CD4-positive, alpha-beta T cell treated with Interleukin-17A for 4 hours (primary cell): ENCODE measurements around the gene FAM193A.
"Not testable (repeated sequence)": the region's sequence is repeated elsewhere in the genome, so short reads cannot be mapped to it uniquely, and the experiment has no call there.

Source experiments
- DNase-seq: peaks from one replicate; pipeline ENCODE4 v3.0.0-alpha.2; 2020; ENCODE audit warnings: mixed read lengths

FAM193A gene

DNA sequence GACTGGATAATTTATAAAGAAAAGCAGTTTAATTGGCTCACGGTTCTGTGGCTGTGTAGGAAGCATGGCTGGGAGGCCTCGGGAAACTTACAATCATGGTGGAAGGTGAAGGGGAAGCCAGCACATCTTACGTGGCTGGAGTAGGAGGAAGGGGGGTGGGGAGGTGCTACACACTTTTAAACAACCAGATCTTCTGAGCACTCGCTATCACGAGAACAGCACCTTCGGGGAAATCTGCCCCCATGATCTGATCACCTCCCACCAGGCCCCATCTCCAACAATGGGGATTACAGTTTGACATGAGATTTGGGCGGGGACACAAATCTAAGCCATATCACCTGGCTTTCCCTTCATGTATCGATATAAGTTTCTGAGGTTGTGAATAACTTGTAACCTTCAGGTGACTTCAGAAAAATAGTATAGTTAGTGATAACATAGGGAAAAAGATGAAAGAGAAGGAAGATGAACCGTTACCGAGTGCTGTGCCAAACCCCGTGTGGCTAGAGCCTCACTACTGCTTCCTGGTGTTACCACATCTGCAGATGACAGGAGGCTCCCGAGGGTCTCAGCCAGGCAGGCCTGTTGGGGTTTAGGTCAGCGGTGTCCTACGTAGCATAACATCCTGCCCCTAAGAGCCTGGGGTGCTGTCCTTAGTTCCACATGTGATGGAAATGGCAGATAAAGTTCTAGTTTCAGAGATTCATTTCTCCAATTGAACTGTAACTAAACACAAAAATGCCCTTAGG is 116.1 kb downstream of the FAM193A start:
- no peak for DNase-seq

DNA sequence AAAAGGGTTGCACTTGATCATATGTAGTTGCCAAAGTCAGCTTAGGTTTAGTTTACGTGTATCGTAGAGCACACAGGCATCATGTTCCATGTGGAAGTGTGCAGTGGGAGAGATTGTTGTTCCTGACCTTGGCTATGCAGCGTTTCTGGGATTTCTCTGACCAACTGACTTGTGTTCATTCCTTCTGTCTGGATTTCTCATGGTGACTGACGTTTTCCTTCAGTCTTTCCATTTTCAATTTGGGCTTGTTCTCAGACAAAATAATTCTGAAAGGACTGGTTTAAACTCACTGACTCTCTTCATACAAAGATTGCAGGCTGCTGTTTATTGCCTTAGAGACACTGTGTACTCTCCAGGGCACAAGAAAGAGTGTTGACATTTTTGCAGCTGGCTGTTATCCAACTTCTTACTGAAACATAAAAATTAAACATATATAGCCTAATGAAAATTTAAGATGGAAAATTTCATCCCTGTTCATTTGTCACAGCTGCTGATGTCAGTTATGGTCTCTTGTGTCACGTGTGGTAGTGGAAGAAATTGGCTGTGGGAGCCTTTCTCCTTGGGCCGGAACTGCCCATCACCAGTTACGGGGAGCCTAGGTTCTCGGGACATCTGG is 124.3 kb downstream of the FAM193A start:
- DNase-seq, result no peak

DNA sequence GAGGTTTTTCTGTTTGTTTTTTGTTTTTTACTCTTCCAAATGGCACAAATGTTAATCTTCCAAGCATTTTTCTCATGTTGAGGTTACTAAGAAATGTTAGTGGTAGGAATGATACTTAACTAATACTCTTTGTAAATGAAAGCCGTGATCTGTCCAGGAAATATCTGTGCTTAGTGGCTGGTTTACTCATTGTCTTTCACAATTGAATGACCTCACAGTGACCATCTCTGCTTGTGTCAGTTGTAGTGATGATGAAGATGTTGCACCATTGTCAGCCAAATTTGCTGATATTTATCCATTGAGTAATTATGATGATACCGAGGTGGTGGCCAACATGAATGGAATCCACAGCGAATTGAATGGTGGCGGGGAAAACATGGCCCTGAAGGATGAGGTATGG is 126.2 kb downstream of the FAM193A start:
- DNase-seq, result no peak

DNA sequence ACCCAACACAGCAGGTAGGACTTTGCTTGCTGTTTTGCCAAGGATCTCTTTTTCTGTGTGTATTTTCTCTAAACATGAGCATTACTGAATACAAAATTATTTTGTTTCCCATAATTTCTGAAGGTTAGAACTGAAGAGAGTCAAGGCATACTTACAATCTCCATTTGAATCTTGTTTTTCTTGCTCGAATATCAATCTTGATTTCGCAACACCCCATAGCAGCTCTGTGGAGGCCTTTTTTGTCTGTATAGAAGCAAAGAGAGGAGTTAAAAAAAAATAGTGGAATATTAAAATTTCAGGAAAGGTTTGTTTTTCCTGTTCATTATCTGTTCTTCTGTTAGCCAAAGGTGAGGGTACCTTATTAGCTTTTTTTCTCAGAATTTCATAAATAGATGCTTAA is 126.8 kb downstream of the FAM193A start:
- no peak for DNase-seq

DNA sequence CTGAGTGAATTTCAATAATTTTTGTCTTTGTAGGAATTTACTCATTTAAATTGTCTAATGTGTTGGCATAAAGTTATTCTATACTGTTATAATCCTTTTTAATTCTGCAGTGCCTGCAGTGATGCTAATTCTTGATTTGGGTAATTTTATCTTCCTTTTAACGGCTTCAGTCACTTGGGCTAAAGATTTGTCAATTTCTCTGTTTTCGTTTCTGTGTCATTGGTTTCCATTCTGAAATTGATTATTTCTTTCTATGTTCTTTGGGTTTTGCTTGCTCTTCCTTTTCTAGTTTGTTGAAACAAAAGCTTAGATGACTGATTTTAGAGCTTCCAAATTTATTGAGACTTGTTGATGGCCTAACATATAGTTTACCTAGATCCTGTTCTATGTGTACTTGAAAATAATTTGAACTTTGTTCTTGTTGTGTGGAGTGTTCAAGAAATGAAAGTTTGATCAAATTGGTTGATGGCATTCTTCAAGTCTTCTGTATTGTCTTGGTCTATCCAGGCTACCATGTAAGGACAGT is 130.3 kb downstream of the FAM193A start:
- no peak for DNase-seq

DNA sequence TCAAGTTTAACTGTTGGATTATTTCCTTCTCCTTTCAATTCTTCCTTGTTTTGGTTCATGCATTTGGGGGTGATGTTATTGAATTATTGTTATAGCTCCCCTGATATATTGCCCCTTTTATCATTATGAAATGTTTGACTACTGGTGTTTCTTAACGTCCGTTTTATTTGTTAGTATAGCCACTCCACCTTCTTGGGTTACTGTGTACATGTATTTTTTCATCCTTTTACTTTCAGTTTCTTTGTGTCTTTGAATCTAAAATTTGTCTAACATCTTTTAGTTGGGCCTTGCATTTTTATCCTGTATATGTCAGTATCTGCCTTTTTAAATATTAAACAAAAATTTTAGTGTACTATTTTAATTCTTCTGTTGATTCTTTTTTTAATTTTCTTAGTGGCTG is 131.0 kb downstream of the FAM193A start:
- DNase-seq, result no peak

DNA sequence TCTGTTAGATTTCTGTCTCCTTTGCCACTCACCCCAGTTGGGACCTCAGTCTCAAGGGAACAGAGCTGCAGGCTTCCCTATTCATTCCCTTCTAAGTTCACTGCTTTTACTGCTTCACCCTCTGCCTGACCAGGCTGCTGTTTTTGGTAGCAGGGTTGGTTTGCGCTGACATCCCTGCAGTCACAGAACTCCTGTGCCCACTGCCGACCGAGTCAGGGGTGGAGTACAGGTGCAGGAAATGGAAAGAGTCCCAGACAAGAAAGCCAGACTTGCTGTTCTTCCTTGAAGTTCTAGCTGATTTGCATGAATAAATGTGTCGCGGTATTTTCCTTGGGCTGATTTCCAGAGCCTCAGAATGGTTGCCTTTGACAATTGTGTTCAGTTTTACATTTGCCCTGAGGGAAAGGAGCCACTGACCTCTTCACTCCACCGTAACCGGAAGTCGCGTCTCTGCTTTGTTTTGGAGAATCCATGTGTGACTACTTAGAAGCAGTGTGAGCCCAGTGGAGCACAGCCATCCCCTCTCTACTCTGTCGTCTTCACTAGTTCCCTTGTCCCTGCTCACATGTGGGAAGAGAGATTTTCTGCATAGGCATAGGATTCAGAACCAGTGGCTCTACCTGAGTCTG is 134.9 kb downstream of the FAM193A start:
- DNase-seq, result no peak

DNA sequence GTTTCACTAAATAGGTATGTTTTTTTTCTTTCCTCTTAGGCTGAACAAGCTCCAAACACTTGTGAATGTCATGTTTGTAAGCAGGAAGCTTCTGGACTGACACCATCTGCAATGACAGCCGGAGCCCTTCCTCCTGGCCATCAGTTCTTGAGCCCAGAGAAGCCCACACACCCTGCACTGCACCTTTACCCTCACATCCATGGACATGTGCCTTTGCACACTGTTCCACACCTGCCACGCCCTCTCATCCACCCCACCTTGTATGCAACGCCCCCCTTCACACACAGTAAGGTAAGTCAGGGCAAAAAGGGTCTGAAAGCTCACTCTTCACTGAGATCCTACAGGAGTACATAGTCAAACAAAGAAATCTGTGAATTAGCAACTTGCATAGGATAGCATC is 135.6 kb downstream of the FAM193A start:
- no peak for DNase-seq

DNA sequence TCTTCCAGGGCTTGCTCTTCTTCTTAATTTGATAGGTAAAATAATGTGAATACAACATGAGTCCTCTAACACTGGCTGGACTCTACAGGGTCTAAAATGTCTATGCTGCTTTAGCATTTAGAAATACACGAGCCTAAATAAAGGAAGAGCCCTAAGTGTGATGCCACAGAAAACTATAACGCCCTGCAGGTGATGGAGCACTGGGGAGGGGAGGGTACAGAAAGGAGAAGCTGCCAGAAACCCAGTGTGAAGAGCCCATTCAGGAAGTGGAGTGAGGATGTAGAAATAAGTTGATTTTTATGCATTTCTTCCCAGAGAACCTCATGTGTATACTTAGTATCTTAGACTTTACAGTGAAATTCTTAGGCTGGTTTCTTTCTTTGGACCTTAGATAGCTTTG is 136.3 kb downstream of the FAM193A start:
- DNase-seq, result no peak

DNA sequence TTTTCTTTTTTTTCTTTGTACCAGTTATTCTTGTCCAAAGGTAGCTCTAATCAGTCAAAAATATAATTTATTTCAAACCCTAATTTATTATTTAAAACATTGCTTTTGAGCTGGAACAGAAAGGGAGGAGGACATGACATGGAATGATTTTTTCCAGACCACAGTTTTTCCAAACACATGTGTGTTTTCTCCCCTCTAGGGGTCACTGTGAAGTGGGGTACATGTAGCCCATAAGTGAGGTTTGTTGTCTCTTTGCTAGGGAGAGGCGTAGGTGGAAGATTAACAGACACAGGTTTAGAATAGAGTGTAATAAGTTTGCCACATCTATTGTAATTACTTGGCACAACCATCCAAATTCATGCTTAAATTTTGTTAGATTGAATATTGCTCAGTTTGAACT is 136.7 kb downstream of the FAM193A start:
- no peak for DNase-seq

DNA sequence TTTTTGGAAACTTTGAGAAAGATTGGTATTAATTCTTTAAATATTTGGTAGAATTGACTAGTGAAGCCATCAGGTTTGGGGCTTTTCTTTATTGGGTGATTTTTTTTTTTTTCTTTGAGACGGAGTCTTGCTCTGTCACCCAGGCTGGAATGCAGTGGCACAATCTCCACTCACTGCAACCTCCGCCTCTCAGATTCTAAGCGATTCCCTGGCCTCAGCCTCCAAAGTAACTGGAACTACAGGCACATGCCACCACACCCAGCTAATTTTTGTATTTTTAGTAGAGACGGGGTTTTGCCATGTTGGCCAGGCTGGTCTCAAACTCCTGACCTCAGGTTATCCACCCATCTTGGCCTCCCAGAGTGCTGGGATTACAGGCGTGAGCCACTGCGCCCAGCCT is 143.3 kb downstream of the FAM193A start:
- not testable (repeated sequence) for DNase-seq

DNA sequence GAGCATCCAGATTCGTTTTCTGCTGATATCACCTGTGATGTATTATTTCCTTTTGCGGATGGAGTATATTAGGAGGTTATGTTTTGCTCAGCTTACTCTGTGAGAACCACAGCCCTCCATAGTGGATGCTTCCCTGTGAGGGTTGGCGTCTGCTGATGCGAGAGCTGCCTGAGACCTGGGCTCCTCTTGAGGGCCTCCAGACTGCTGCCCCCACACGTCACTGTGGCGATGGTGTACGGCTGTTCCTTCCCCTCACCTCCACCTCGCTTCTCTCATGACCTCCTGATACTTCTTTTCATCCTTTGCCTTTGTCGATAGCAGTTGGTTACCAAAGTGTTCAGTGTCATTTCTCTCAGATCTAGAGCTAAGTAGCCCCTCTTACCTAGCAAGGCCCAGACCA is 148.0 kb downstream of the FAM193A start:
- no peak for DNase-seq

DNA sequence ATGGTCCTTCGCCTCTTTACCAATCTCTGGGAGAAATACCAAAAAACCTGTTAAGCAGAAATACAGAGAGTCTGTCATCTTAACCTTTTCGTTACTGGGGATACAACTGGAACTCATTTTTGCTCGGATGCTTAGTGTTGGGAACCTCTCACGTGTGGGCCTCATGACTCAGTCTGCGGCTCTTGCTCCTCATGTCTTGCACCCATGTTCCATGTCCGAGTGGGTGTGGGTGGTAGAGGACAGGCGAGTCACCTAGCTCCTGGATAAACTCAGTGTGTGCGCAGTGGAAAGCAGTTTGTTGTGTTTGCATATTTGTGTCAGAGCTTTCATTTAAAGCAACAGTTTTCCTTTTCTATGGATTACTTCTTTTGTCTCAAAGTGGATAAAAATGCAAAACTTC is 149.1 kb downstream of the FAM193A start:
- no peak for DNase-seq

DNA sequence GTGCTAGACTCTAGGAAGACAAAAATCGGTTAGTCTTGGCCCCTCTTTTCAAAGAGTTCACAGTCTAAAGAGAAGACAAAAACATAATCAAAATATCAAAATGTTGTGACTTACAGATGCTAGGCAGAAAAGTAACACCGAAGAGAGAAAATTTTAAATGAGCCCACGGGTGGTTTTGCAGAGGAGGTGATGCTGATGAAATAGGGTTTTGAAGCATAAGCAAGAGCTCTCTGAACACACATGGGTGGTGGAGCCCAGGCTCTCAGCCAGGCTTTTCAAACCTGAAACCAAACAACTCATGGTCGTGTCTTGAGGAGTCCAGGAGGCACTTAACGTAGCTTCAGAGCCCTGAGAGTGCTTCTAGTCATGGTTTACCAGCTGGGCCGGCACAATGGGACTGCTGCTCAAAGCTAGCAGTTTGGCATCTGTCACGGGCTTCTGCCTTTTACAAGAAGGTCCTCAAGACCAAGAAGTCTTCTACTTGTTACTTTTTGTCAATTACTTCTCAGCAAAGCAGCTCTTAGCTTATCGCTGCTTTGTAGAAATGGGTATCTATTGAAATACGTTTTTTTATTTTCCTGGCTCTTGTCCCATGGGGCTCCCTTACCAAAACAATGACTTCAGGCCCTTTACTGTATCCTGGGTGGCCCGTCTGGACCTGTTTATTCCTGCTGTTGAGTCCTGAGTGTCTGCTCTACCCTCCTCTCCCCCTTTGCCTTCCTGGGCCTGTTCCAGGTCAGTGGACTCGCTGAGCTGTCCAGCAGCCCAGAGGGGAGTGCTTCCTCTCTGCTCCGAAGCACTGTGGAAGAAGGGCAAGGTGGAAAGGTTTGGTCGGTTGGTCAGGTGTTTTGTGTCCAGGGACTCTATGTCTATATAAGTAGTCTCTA is 150.2 kb downstream of the FAM193A start:
- DNase-seq, result no peak

DNA sequence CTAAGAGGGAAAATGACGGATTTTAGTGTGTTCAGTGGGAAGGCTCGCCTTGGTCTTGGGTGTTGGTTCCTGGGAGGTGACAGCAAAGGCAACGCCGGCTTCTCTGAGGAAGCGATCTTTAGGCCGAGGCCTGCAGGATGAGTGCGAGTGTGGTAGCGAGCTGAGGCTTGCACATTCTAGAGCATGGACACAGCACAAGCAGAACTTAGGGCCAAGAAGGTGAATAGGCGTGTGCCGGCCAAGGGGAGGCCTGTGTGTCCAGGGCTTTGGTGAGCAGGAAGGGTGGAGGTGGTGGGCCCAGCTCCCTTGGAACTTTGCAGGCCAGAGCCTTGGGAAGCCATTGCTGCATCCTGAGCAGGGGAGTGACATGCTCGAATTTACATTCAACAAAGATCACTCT is 151.8 kb downstream of the FAM193A start:
- no peak for DNase-seq

DNA sequence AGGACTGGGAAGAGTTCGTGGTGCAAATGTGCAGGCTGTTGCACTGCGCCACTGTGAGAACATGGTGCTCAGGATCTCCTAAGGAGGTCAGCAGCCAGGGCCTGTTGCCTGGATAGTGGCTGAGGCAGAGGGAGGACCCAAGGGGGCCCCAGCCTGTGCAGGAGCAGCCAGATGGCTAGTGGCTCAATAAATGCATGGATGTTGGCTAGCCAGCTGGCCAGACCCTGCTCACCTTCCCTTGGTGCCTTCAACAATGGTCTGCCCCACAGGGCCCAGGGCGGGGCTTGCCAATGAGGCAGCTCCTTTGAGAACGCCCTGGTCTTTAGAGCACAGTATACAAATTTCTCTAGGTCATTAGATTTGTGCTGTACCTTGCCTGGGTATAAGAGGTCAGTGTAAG is 152.2 kb downstream of the FAM193A start:
- no peak for DNase-seq

DNA sequence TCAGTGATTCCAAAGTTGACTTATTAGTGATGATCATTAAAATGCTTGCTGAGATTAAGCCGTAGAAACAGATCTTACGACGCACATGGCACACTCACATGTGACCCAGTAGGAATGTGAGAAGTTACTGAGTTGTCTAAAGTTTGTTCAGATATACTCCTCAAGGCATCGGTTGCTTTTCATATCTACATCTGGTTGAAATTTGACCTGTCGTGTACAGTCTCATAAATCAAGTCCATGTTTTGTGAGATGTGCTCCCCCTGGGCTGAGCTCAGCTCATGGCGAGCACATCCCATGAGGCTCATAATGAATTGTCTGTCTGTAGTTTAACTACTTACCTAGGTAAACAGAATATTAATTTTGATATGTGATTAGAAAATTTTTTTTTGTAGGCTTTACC is 152.7 kb downstream of the FAM193A start:
- DNase-seq, result no peak

DNA sequence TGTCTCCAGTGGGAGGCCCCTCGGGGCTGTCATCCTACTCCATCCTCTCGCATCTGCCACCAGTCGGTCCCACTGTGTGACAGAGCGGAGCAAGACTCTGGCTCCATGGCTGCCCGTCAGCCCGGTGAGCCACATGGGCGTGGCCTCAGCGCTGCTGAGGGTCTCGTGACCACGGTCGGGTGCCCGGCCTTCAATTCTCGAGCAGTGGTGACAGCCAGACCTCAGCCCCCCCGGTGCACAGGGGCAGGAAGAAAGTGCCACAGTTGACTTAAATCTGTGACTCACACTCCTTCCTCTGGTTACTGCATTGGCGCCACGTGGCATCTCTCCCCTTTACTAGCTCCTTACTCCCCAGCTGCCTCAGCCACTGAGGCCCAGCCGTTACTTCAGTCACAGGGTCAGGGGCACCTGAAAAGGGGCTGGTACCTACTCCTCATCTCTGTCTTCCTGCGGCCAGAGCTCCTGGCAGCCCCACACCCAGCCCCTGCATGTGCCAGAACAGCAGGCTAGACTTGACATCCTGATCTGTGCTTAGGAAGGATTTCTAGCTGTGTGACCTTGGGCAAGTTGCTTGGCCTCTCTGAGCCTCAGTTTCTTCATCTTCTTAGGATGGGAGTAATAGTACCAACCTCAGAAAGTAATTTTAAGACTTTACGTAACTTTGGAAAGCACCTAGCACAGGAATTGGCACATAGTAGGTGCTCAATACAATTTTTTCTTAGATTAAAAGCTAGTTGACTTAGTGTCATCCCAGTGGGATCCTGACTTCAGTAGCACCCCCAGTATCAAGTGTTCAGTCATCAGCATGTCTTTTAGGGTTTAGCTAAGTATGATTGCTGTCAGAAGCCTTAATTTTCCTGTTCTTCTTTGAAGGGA is 153.6 kb downstream of the FAM193A start:
- peak; percentile 12 for DNase-seq

DNA sequence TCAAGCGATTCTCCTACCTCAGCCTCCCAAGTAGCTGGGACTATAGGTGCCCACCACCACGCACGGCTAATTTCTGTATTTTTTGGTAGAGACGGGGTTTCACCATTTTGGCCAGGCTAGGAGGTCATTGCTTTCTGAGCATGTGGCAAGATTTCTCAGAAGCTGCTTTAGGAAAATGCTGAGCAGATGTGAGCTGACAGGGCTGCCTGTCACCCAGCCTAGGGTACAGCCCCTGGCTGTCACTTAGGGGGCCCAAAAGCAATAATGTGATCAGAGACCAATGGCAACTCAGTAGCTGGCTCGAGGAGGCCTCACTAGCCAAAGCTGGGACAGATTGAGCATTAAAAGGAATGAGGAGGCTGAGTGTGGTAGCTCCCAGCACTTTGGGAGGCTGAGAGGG is 154.9 kb downstream of the FAM193A start:
- DNase-seq, result no peak

DNA sequence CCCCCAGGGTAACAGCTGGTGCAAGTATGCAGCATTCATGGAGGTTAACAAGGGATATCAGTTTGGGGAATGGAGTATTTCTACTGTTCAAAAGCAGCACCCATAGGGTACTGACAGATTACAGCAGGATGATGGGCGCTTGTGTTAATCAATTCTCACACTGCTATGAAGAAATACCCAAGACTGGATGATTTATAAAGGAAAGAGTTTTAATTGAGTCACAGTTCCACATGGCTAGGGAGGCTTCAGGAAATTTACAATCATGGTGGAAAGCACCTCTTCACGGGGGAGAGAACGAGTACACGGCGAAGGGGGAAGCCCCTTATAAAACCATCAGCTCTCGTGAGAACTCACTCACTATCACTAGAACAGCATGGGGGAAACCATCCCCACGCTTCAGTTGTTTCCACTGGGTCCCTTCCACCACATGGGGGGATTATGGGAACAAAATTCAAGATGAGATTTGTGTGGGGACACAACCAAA is 155.5 kb downstream of the FAM193A start:
- no peak for DNase-seq

DNA sequence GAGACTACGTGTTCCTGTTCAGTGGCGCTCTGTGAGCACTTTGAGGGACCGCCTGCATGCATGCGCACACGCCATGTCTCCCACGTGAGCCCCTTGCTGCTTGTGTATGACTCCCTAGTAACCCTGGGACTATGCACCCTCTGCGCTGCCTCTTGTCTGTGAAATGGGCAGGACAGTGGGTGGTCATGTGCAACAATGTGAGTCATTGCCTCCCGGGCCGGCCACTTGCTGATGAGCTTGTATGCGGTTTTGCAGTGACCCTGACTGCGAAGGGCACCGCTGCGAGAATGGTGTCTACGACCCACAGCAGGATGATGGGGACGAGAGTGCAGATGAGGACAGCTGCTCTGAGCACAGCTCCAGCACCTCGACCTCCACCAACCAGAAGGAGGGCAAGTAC is 158.2 kb downstream of the FAM193A start:
- no peak for DNase-seq
